CD4-positive, alpha-beta T cell treated with Interleukin-6 at 100 ng/mL for 8 hours (primary cell): ENCODE measurements around the gene IFIH1.

Experiments used
- DNase-seq: peaks from one replicate; pipeline ENCODE4 v3.0.0-alpha.2; 2020; ENCODE audit warnings: mixed read lengths, low spot score

Gene IFIH1

DNA sequence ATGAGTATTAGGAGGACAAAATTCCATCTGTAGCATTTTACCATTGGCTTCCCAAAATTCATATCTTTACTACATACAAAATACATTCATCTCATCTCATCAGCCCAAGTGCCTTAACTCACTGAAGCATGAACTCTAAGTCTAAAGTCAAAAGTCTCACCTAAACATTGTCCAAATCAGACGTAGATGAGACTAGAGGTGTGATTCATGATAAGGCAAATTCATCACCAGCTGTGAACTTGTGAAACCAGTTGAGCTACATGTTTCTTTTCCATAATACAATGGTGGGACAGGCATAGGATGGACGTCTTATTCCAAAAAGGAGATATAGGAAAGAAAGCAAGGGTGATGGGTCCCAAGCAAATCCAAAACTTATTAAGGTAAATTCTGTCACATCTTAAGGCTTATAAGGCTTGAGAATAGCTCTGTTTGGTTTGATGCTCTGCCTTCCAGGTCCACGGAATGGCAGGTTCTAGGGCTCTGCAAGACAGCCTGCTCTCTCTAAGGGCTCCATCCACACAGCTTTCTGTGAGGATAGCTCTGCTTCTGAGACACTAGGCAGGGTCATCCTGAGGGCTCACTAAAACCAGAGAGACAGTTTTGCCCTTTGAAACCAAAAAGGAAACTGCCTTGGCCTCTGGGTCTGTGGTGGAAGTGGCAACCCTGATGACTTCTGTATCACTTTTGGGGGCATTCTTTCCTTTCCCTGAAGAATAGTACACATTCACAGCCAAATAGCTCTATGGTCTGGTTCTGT lies 9.6 kb downstream of the IFIH1 start:
- no peak for DNase-seq

DNA sequence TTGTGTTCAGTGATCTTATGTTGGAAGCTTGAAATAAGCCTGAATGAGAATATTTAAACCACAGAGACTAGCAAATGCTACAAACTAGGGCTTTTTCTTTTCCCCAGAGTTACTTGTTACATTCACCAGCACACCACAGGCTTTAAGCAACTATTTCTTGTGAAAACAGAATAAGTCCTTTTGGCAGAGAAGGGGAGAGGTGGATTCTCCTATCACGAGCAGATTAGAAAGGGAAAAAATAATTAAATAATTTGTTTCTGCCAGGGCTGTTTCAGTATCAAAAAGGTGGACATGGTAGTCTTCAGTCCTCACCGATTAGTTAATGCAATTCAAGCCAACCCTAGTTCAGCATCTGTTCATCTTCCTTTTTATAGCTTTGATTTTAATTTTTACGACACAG lies 12.6 kb downstream of the IFIH1 start:
- no peak for DNase-seq

DNA sequence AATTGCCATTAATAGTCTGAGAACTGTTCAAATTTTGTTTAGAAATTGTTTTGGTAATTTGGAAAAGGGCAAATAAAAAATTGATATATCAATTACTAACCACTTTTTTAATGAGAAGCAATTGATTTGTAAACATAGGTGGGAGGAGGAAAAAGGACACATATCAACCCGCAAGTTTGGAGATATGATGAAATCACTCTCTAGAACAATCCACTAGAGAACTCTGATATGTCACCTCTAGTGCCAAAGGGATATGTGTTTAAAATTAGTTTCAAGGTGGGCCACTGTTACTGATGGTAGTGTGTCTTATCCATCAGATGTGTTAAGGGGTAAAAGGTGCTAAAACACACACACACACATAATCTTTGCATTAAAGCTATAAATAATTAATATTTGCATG lies 16.6 kb downstream of the IFIH1 start:
- no peak for DNase-seq

DNA sequence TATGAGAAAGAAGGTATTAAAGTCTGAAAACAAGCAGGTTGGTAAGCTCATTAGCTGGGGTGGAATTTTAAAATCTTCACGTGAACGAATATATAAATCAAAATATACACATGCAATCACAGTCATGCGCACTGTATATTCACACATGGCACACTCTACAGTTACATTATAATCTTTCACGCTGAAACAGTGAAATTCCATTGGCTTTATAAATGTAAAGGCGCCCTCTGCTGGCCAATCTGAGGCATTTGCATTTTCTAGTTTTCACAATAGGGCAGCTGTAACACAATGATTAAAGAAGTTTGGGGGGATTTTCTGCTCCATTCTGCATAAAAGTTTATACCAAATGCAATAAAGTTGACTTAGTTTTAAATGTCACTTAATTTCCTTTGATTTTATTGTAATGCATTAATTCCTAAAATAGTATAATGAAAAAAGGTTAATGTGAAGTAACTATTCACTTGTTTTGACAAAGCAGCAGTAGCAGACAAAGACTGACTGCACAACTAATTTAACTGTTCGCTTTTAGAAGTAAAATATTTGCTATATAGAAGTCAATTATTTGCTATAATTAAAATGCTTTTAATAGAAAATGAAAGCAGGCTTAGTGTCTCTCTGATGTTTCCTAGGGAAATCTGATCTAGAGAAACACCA lies 17.2 kb downstream of the IFIH1 start:
- peak; percentile 59 for DNase-seq

DNA sequence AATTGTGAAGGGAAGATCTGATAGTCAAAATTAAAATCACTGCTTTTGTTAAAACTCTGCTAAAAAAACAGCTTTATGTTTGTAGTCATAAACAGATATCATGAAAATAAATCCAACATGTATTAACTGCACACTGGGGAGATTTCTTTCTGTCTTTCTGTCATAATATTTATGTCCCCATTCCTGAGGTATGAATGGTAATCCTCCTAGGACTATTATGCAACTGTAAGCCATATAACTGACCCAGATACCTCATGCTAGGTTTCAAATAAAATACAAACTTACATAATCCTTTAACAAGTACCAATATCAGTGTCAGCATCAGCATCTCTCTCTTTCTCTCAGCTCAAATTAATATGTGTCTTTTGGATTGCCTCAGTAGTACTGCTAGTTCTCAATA lies 18.2 kb downstream of the IFIH1 start:
- no peak for DNase-seq

DNA sequence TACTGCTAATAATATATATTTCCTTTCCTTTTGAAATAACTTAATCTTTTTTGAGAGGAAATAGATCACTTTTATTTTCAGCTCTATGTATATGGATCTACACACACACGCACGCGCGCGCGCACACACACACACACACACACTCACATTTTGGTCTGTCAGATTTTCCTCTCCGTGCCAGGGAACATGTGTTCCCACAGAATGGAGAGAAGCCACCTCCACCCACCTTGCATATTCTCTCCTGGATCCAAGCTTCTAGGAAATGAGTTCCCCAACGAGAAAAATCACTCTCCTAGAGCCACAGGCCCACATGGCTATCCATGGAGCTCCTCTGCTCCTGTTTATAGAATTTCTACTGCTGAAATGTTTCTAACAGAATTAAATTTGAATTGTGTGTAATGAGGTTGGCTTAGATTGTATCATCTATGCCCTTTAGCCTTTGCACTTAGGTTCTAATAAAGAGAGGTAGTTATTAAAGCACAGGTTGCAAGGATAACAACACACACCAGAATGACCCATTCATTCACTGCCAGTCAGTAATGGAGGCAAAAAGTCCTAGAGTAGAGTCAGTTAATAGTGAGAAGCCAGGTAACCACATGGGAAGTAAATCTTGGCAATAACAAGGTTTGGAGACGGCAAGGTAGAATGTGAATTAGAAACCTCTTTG lies 19.7 kb downstream of the IFIH1 start:
- DNase-seq, result no peak

DNA sequence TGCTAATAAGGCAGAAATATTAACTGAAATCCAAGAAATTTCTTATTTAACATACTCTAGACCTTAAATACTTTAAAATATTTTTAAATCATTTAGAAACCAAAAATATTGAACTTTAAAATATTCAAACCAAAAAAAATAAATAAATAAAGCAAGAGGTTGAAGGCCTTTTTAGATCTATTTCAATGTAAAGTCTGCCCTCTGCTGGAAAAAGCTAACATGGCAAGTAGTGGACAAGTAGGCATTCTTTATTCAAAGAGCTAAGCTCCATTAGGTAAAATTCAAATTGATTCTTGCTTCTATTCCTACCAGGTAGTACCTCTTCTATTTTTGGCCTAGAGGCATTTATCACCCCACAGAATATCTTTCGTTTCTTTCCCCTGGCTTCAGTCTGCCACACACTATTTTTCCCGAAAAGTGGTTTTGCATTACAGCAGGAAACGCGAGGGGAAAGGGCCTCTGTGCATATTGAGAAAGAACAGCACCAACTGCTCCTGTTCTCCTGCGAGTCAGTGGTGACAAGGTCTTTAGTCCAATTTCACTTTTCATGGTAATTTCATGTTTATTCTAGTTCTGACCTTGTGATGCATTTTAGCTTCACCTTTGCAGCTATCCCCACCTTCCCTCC lies 20.4 kb downstream of the IFIH1 start:
- peak; percentile 63 for DNase-seq

DNA sequence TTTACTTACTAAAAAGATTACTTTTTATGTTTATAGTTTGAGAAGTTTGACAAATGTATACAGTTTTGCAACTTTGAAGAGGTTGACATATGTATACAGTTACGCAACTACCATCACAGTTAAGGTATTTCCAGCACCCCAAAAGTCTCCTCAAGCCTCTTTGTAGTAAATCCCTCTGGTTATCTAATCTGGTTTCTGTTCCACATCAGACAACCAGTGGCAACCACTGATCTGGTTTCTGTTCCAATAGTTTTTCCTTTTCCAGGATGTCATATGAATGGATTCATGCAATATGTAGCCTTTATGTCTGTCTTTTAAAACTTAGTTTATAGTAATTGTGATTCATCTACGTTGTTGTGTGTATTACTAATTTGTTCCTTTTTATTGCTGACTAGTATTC lies 23.5 kb downstream of the IFIH1 start:
- DNase-seq, result no peak

DNA sequence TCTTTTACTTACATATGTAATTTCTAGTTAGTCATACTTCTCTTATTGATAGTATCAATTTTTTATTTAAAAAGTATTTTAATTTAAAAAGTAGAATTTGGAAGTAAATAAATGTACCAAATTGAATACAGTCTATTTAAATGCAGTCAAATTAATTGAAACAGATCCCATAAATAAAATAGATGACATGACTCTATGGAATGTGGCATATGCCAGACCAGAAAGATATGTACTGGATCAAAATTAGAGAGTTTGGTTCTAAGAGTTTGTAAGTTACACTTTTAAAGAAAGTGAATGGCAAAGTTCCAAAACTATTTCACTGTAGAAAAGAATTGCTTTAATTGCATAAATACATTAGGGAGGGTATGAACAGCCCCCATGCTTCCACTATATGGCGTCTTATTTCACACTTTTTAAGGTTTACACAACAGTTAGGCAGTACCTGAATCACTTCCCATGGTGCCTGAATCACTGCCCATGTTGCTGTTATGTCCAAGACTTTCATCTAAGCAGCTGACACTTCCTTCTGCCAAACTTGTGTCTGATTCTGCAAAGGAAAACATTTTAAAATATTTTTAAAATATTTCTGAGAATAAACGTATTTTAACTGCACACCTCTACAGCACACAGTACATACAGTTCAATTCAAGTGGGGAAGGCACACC lies 25.2 kb downstream of the IFIH1 start:
- no peak for DNase-seq

DNA sequence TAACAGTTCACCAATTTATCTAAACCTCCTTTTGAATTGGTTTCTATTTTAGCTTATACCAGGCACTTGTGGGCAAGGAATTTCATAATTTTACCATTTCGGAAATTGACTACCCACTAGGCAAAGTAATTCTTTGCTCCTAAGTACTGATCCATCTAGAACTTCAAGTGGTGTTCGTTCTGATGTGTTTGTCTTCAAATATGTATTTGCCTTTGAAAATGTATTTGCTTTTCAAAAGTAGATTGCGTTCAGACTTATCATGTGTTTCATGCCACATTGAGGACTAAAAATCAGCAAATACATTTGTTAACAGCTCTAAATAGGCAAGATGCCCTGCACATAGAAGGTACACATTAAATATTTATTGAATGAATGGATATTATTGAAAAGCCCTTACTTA lies 26.7 kb downstream of the IFIH1 start:
- DNase-seq, result no peak

DNA sequence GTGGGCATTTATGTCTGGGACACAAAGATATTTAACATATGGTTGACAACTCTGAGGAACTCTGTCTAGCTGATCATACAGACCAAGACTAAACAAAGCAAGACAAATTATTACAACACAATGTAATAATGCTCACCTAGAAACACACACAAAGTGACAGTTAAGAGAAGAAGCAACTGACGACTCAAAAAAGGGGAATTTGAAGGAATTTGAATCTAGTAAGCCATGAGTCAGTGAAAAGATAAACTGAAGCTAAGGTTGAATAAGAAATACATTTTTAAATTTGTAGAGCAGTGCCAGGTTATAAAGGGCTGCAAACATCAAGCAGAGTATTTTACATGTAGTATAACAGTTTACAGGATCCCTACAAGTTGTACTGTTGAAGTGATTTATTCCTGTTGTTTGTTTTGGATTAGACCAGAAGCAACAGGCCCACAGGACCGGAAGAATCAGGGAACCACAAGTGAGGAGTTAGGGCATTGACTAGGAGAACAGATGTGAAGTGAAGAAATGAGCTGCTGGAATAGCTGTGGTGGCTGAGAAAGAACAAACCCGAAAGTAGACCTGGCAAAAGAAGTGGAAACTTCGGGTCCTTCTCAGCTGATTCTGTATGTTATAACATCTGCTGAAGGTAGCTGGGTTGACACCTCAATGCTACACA lies 35.6 kb downstream of the IFIH1 start:
- DNase-seq, result no peak

DNA sequence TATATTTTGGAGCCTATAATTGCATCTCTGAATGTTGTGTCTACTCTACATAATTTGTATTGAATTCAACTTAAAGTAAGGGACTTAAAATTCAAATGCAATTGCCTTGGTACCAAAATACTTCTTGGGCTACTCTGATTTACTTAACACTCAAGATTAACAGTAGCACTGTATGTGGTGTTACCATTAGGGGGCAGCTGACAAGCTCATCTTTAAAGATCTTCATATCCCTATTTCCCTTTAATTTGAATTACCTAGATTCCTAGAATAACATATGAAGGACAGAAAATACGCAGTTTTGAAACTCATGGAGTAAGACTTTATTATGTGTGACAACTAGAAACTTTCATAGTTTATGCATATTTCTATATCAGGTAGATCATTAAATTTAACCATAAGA lies 37.8 kb downstream of the IFIH1 start:
- no peak for DNase-seq

DNA sequence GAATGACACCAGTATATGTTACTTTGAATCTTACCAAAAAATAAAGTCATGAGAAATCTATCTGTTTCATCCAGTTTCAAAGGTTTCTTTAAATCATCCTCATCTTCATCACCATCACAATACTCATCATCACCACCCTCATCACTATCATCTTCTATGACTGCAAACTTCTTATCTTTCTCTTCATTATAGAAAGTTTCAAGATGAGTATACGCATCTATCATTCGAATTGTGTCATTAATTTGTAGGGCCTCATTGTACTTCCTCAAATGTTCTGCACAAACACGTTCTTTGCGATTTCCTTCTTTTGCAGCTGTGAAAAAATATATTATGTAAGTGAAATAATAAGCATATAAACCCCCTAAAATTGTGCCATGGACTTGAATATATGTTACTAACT lies 41.1 kb downstream of the IFIH1 start:
- no peak for DNase-seq

DNA sequence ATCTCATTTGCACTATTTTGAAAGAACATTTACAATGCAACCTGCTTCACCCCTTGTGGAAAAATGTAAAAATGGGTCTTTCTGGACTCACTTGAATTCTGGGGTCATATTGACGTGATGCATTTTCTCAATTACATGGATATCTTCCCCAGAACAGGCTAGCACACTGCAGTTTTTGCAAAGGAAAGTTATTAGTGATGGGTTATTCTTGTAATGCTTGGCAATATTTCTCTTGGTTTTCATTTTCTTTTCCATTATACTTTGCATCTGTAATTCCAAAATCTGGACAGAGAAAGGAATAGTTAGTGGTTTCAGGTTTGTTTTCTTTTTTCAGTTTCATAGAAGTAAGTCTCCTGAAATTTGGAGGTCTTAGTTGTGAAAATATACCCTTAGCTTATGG lies 50.5 kb downstream of the IFIH1 start:
- DNase-seq, result no peak

DNA sequence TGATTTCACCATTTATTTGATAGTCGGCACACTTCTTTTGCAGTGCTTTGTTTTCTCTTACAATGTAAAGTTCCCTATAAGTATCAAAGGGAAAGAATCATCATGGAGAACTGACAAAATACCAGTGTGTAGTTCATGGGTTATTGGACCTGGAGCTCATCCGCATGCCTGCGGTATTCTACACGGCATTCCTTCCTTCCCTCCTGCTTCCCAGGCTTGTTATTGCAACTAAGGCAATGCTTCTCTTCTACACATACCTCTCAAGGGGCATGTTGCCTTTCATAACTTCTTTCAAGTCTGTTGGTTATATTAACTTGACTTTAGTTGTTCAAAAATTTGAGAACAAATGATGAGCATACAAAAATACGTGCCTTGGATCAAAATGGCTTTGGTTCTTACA lies 51.0 kb downstream of the IFIH1 start:
- no peak for DNase-seq

DNA sequence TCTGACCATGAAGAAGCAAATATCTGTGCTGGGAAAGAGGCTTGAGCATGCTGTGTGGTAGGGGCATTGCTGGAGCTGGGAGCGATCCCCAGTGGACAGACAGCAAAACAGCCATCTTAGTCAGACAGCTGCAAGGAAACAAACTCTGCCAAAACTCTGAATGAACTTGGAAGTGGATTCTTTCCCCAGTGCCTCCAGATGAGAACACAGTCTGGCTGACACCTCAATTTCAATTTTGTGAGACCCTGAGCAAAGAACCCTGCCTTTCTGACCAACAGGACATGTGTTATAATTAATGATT lies 52.1 kb downstream of the IFIH1 start:
- DNase-seq, result no peak

DNA sequence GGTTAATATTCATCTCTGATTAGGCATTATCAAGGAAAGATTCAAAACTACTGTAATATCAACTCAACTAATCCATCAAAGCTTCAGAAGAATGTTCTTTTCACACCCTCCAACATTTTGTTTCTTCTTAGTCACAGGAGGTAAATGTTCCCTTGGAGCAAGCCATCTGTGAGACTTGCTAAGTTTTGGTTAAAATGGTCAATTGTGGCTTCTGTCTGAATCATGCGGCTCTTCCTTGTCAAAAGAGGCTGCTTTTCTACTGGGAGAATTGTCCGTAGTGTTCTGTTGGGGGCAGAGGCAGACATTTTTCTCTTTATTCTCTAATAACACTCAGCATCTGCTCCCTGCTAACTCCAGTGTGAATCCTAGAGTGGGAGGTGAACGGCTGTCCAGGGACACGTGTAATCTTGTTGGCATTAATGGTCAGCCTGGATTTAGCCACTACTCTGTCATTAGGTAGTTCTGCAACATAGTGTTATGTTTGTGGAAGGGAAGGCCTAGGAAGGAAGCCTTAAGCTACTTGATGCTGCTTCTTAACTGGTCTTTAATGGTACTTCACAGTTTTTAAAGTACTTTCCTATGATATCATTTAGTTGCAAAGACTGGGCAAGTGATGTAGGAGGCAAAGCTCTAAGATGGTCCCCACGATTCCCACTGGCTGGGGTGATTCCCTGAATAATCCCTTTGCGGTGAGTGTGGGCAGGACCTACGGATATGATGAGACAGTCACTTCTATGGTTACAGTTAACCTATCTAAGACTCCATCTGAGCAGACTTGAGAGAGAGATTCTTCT lies 52.6 kb downstream of the IFIH1 start:
- DNase-seq, result no peak

DNA sequence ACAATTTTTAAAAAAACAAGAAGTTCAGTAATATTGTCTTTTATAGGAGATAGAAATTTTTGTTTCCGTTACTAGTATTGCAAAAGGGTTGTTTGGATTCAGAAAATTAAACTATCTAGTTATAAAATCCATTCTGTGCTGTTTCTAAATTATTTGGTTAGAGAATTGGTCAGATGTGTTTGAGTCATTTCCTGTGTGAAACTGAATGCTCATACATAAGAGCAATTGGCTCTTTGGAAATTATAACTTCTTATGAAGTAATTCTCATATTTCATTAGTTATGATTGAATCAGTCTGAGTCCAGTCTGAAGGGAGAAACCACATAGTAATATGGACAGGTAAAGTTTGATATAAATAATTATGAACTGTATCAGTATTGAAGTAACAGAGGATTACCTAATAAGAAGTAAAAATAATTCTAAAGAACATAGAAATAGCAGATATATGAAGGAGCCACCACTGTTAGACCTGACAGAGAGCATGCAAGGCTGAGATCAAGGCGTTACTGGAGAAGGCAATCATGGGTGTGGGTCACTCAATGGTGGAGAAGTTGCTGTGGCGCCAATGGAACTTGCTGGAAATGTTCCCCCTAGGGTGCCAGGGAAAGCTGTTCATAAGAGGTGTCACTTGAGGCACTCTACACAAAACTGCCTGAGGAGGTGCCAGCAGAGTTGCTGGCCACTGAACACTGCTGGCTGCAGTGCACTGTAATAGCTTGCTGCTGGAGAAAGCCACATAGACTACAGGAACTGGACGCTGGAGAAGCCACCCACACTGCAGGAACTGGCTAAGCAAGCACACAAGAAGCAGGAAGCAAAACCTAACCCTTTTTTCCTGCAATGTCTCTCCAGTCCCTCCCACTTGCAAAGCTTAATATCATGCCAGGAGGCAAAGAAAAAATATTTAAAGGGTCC lies 57.2 kb downstream of the IFIH1 start:
- no peak for DNase-seq

DNA sequence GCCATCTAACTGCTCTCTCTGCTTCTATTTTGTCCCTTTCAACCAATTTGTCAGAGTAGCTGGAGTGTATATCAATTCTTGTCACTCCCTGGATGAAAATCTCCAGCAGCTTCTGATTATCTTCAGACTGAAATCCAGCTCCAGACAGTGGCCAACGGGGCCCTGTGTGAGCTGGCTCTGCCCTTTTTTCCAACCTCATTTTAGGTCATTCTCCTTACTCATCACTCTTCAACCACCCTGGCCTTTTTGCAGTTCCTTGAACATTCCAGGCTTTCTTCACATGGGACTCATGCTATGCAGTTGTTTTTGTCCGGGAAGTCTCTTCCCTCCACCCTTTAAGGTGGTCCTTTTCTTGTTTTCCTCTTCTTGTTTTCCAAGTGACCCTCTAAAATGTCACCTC lies 59.8 kb downstream of the IFIH1 start:
- DNase-seq, result no peak

DNA sequence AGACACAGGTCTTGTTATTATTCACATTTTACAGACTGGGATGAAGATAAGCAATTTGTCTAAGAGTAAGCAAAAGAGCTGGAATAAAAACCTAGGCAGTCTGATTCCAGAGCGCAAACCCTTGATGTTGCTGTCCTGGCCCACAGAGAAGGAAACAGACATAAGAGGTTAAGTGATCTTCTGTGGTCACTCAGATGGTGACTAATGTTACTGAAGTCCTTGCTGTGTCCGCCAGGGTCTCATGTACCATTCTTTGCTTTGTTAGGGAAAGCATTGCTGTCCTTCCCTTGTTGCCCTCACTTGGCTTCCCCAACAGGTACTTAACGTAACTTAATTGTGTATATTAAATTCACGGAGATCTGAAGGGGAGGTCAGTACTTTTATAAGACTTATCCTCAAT lies 60.3 kb downstream of the IFIH1 start:
- no peak for DNase-seq
